Mesendoderm (in vitro differentiated cells): ENCODE results near the gene SLIT3.

Experiments used
- DNase-seq: peaks from one replicate; pipeline ENCODE4 v3.0.0; 2013
- H2AK5ac ChIP-seq: 2 replicates; pipeline ENCODE4 v1.6.1; 2013; ENCODE audit warnings: low read length, inconsistent platforms
- H2BK120ac ChIP-seq: 2 replicates; pipeline ENCODE4 v1.6.1; 2013; ENCODE audit warnings: low read depth, mild to moderate bottlenecking, low read length, moderate library complexity, mixed read lengths
- H2BK15ac ChIP-seq: replicated peaks from 2 replicates; pipeline ENCODE4 v1.6.1; 2013; ENCODE audit warnings: low read depth, mild to moderate bottlenecking, moderate library complexity
- H2BK5ac ChIP-seq: 2 replicates; pipeline ENCODE4 v1.6.1; 2013; ENCODE audit warnings: low read length, inconsistent platforms
- H3K18ac ChIP-seq: 2 replicates; pipeline ENCODE4 v1.6.1; 2013; ENCODE audit warnings: mild to moderate bottlenecking, low read length, mixed read lengths
- H3K23ac ChIP-seq: one replicate; pipeline ENCODE4 v1.6.1; 2013; ENCODE audit warnings: low read length
- H3K27ac ChIP-seq: 2 replicates; pipeline ENCODE4 v1.5.1; 2013; ENCODE audit warnings: low read depth, mild to moderate bottlenecking, inconsistent platforms, low read length, moderate library complexity
- H3K27me3 ChIP-seq: 2 replicates; pipeline ENCODE4 v1.6.1; 2013; ENCODE audit warnings: low read length, control low read depth, mild to moderate bottlenecking, inconsistent platforms; ENCODE audit not compliant: insufficient read depth, poor library complexity
- H3K36me3 ChIP-seq: 2 replicates; pipeline ENCODE4 v1.6.1; 2013; ENCODE audit warnings: low read length, inconsistent platforms; ENCODE audit not compliant: control insufficient read depth, insufficient read depth
- H3K4ac ChIP-seq: one replicate; pipeline ENCODE4 v1.6.1; 2013; ENCODE audit warnings: low read depth, mild to moderate bottlenecking, low read length, moderate library complexity
- H3K4me1 ChIP-seq: 2 replicates; pipeline ENCODE4 v1.6.1; 2013; ENCODE audit warnings: low read depth, low read length, inconsistent platforms; ENCODE audit not compliant: control insufficient read depth
- H3K4me2 ChIP-seq: 2 replicates; pipeline ENCODE4 v1.6.1; 2013; ENCODE audit warnings: low read length
- H3K4me3 ChIP-seq: 2 replicates; pipeline ENCODE4 v1.5.1; 2013; ENCODE audit warnings: mild to moderate bottlenecking, low read length
- H3K56ac ChIP-seq: one replicate; pipeline ENCODE4 v1.6.1; 2013; ENCODE audit warnings: low read length
- H3K79me1 ChIP-seq: 2 replicates; pipeline ENCODE4 v1.6.1; 2013; ENCODE audit warnings: low read length, inconsistent platforms
- H3K79me2 ChIP-seq: 2 replicates; pipeline ENCODE4 v1.6.1; 2013; ENCODE audit warnings: mild to moderate bottlenecking, low read length; ENCODE audit not compliant: control insufficient read depth, insufficient read depth
- H3K9ac ChIP-seq: 2 replicates; pipeline ENCODE4 v1.6.1; 2013; ENCODE audit warnings: low read length, inconsistent platforms
- H4K5ac ChIP-seq: one replicate; pipeline ENCODE4 v1.6.1; 2013; ENCODE audit warnings: low read length
- H4K8ac ChIP-seq: one replicate; pipeline ENCODE4 v1.6.1; 2013; ENCODE audit warnings: low read depth, mild to moderate bottlenecking, control low read depth, low read length, moderate library complexity
- WGBS: extraction: QIAGEN DNeasy Blood & Tissue Kit; methylation state at CpG from one replicate; pipeline ENCODE4 v1.1.7; 2013; ENCODE audit warnings: low lambda C conversion rate, missing lambda C conversion rate; ENCODE audit not compliant: insufficient coverage; ENCODE audit errors: extremely low coverage; 5-methylcytosine and 5-hydroxymethylcytosine counted together

The SLIT3 gene

DNA sequence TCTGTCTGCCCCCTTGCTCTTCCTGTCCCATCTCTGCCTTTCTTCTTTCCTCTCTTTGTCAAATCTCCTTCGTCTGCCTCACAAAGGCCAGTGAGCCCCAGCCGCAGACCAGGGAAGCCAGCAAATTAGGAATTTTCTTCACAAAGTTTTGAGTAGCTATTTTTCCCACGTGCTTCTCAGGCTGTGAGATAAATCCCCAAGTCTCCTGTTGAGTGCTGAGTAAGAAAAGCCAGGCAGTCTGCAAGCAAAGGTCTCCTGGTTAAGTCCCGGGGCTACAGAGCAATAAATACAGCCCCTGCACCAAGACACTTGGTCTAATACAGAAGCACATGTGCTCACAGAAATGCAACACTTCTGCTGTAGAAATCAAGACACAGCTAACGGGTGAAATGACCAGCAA lies 284.9 kb downstream of the SLIT3 start:
- H3K4me1 ChIP-seq, result no peaks in the 10 kb centered on the region
- H3K4ac ChIP-seq, result no peak overlapping the region
- H2BK15ac ChIP-seq, result no peak overlapping the region
- no peak overlapping the region for H3K9ac ChIP-seq
- no CpG with 5 or more reads among the region's 5 CpGs for WGBS
- H2BK5ac ChIP-seq, result no peak overlapping the region
- no peak overlapping the region for H2BK120ac ChIP-seq
- H3K27ac ChIP-seq, result no peak overlapping the region
- no peak overlapping the region for H4K5ac ChIP-seq
- H3K23ac ChIP-seq, result no peak overlapping the region
- H3K4me2 ChIP-seq, result no peak overlapping the region
- no peaks in the 10 kb centered on the region for H3K27me3 ChIP-seq
- no peaks in the 10 kb centered on the region for H3K79me1 ChIP-seq
- no peak overlapping the region for H3K18ac ChIP-seq
- H2AK5ac ChIP-seq, result no peak overlapping the region
- no peak for DNase-seq
- H3K56ac ChIP-seq, result no peak overlapping the region
- H3K4me3 ChIP-seq, result no peak overlapping the region
- H4K8ac ChIP-seq, result no peak overlapping the region
- H3K36me3 ChIP-seq, result no peaks in the 10 kb centered on the region
- H3K79me2 ChIP-seq, result no peaks in the 10 kb centered on the region

DNA sequence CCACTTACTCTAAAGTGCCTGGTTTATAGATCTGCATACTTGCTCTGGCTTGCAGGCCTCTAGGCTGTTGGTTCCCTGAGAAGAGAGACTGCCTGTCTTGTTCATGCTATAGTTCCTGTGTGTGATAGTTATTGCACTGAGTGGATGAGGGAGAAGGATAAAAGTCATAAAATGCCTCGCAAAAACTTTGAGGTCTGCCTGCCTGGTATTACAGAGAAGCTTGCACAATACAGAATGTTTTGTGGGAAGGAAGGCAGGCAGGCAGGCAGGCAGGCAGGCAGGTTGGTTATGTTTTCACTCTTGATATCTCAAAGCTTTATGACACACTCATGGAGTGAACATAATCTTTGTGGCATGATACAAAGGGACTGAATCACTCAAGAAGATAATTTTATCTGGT lies 287.1 kb downstream of the SLIT3 start:
- no peak overlapping the region for H2BK120ac ChIP-seq
- no peak overlapping the region for H3K4me2 ChIP-seq
- no peaks in the 10 kb centered on the region for H3K27me3 ChIP-seq
- H3K56ac ChIP-seq, result no peak overlapping the region
- no peaks in the 10 kb centered on the region for H3K79me1 ChIP-seq
- H3K4me3 ChIP-seq, result no peak overlapping the region
- H2BK5ac ChIP-seq, result no peak overlapping the region
- no peaks in the 10 kb centered on the region for H3K4me1 ChIP-seq
- H3K23ac ChIP-seq, result no peak overlapping the region
- H3K79me2 ChIP-seq, result no peaks in the 10 kb centered on the region
- H3K9ac ChIP-seq, result no peak overlapping the region
- no peak overlapping the region for H4K5ac ChIP-seq
- H2BK15ac ChIP-seq, result no peak overlapping the region
- DNase-seq, result no peak
- no peak overlapping the region for H2AK5ac ChIP-seq
- H3K36me3 ChIP-seq, result no peaks in the 10 kb centered on the region
- no peak overlapping the region for H3K18ac ChIP-seq
- H3K4ac ChIP-seq, result no peak overlapping the region
- H3K27ac ChIP-seq, result no peak overlapping the region
- no CpG with 5 or more reads among the region's 1 CpG for WGBS
- H4K8ac ChIP-seq, result no peak overlapping the region

- H4K5ac ChIP-seq, result no peak overlapping the region
- no peak overlapping the region for H3K56ac ChIP-seq
- no peak overlapping the region for H3K9ac ChIP-seq
- H2BK15ac ChIP-seq, result no peak overlapping the region
- no peak overlapping the region for H3K4me3 ChIP-seq
- no peak overlapping the region for H4K8ac ChIP-seq
- no peaks in the 10 kb centered on the region for H3K79me1 ChIP-seq
- no peaks in the 10 kb centered on the region for H3K4me1 ChIP-seq
- DNase-seq, result no peak
- H3K27me3 ChIP-seq, result no peaks in the 10 kb centered on the region
- no peak overlapping the region for H2BK120ac ChIP-seq
- H3K23ac ChIP-seq, result no peak overlapping the region
- no peak overlapping the region for H3K4me2 ChIP-seq
- H2BK5ac ChIP-seq, result no peak overlapping the region
- H3K36me3 ChIP-seq, result no peaks in the 10 kb centered on the region
- H3K79me2 ChIP-seq, result no peaks in the 10 kb centered on the region
- H3K18ac ChIP-seq, result no peak overlapping the region
- no CpG with 5 or more reads among the region's 12 CpGs for WGBS
- H2AK5ac ChIP-seq, result no peak overlapping the region
- no peak overlapping the region for H3K4ac ChIP-seq
- H3K27ac ChIP-seq, result no peak overlapping the region
Observed at GRCh38 chr5:169013208-169013728, 287.7 kb downstream of the SLIT3 start.

DNA sequence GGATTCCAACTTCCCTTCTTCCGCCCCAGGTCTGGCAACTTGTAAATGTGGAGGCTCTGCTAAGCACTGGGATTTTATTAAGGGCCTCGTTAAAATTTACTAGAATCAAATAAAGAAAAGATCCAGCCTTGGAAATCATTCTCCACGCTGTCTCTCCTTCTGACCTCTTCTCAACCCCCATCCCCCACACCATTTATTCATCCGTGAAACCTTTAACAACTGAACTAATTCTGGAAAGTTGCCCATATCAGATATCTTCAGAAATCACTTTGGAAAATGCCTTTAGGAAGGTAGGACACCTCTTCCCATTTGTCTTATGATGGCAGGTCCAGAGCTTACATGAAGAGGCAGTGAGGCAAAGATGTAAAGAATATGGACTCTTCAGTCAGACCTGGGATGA lies 288.5 kb downstream of the SLIT3 start:
- Histone ChIP-seq H4K5ac (no peak overlapping the region), H3K79me1 (no peaks in the 10 kb centered on the region), H3K4me3 (no peak overlapping the region)

GRCh38 chr5:169011451-169011850 lies 289.5 kb downstream of the SLIT3 start:
- no peak overlapping the region for H3K4me3 ChIP-seq
- H4K8ac ChIP-seq, result no peak overlapping the region
- H2BK15ac ChIP-seq, result no peak overlapping the region
- no peak overlapping the region for H4K5ac ChIP-seq
- H3K27me3 ChIP-seq, result no peaks in the 10 kb centered on the region
- H3K18ac ChIP-seq, result no peak overlapping the region
- no peak overlapping the region for H2BK120ac ChIP-seq
- WGBS, result no CpG with 5 or more reads among the region's 5 CpGs
- no peak overlapping the region for H3K4ac ChIP-seq
- H3K9ac ChIP-seq, result no peak overlapping the region
- H2BK5ac ChIP-seq, result no peak overlapping the region
- no peak overlapping the region for H2AK5ac ChIP-seq
- H3K4me1 ChIP-seq, result no peaks in the 10 kb centered on the region
- no peaks in the 10 kb centered on the region for H3K79me1 ChIP-seq
- no peaks in the 10 kb centered on the region for H3K36me3 ChIP-seq
- H3K4me2 ChIP-seq, result no peak overlapping the region
- no peak overlapping the region for H3K27ac ChIP-seq
- H3K23ac ChIP-seq, result no peak overlapping the region
- H3K79me2 ChIP-seq, result no peaks in the 10 kb centered on the region
- no peak for DNase-seq
- no peak overlapping the region for H3K56ac ChIP-seq

More for the DNA sequence above, 288.5 kb downstream of the SLIT3 start:
- Histone ChIP-seq H2BK15ac (no peak overlapping the region), H3K23ac (no peak overlapping the region), H3K9ac (no peak overlapping the region), H3K27ac (no peak overlapping the region), H3K27me3 (no peaks in the 10 kb centered on the region), H3K4me2 (no peak overlapping the region), H3K4me1 (no peaks in the 10 kb centered on the region), H4K8ac (no peak overlapping the region), H3K79me2 (no peaks in the 10 kb centered on the region), H2BK120ac (no peak overlapping the region), H3K18ac (no peak overlapping the region), H3K56ac (no peak overlapping the region), H2BK5ac (no peak overlapping the region), H2AK5ac (no peak overlapping the region), H3K4ac (no peak overlapping the region), H3K36me3 (no peaks in the 10 kb centered on the region)
- no CpG with 5 or more reads among the region's 4 CpGs for WGBS
- DNase-seq, result no peak

DNA sequence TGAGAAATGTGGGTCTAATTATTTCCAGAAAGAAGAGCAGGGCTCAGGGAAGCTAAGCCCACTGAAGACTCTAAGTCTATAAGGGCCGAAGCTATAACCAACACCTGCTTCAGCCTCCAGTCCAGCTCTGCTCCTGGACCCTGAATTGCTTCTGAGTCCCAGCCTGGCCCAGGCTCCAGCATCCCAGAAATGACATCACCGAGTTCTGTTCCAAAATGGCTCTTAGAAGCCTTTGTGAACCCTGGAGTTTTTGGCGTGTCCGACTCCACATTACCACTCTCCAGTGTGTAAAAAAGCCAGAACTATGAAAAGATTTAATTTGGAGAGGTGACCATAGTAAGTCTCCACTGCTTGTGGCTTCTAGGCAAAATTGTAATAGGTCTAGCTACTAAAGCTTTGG lies 289.9 kb downstream of the SLIT3 start:
- Histone ChIP-seq H2BK120ac (no peak overlapping the region), H3K23ac (no peak overlapping the region), H3K4me3 (no peak overlapping the region), H2BK15ac (no peak overlapping the region), H4K5ac (no peak overlapping the region), H3K79me1 (no peaks in the 10 kb centered on the region), H3K36me3 (no peaks in the 10 kb centered on the region), H2BK5ac (no peak overlapping the region), H3K18ac (no peak overlapping the region), H3K27me3 (no peaks in the 10 kb centered on the region), H2AK5ac (no peak overlapping the region), H3K9ac (no peak overlapping the region), H3K4me1 (no peaks in the 10 kb centered on the region), H3K27ac (no peak overlapping the region), H4K8ac (no peak overlapping the region), H3K4me2 (no peak overlapping the region), H3K79me2 (no peaks in the 10 kb centered on the region), H3K56ac (no peak overlapping the region), H3K4ac (no peak overlapping the region)
- no CpG with 5 or more reads among the region's 4 CpGs for WGBS
- no peak for DNase-seq
